B cell (primary cell): Measurements from ENCODE around the gene GASK1A.

ENCODE experiments used
- CTCF ChIP-seq: fragments of 200-600 bp; IDR thresholded peaks from one replicate; pipeline ENCODE4 v1.8.0; 2022; ENCODE audit warnings: antibody characterized with exemption, mild to moderate bottlenecking
- EZH2 ChIP-seq: IDR thresholded peaks from 2 replicates; pipeline ENCODE4 v1.6.1; 2012; ENCODE audit warnings: borderline replicate concordance, low read depth, mild to moderate bottlenecking, moderate library complexity, low read length; ENCODE audit not compliant: insufficient read depth, poor library complexity, severe bottlenecking

GRCh38 chr3:43098761-43099160, 119.7 kb downstream of the GASK1A start:
- TF ChIP-seq CTCF: no peak
- no peak for TF ChIP-seq EZH2
